Measurements from ENCODE around the gene ZNF22. TPM values are rescaled to one million over a fixed set of nuclear protein-coding genes. Genes with fewer than 3 reads are reported as not detected.
"Not testable (repeated sequence)": the region's sequence is repeated elsewhere in the genome, so short reads cannot be mapped to it uniquely, and the experiment has no call there.

Gene ZNF22
- total RNA-seq, 1 experiment from 2014 or later, result 14.6 TPM

DNA sequence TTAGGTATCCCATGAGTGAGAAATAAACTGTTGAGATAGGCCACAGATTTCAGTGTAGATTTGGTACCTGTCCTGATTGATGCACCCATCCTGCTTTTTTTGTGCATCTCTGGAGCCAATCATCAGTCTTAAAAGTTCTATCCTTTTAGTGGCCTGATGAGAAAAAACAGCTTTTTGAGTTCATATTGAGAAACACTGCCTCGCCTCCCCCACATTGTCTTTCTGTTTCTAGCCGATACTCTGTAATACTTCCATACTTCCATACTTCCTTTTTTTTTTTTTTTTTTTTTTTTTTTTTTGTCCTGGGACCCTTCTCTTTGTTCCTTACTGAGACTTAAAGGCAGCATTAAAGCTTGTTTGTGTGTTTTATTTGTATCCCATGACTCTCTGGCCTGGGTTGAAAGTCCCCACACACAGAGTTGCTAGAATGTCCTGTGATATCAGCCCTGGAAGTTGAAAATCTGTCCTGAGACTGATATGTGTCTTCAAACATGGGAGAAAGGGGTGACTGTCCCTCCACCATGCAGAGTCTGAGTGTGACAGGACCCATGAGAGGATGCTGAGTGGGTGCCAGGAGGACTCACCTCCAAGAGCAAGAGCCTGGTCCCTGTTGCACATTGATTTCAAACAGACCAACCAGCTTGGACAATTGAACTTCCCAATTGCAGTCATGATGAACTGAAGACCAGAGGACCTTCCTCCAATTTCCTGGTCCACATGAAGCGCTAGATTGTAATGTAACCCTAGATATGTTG lies 5.7 kb downstream of the ZNF22 start:
- ChIA-PET POLR2A (no interaction called here), CTCF (interaction anchor here (0.7 kb wide), 1 partner anchor 802 kb away, joined by 3 read pairs; no protein-coding TSS in a partner anchor)
- no peaks in the 10 kb centered on the region for H3K27me3 ChIP-seq (ENCODE audit: control insufficient read depth, insufficient read depth, low read length)
- no peak for DNase-seq (ENCODE audit: low read depth, low spot score)
- peaks cover 5% of the 10 kb centered on the region; the same call in 1 of the 2 replicates for H3K4me1 ChIP-seq (ENCODE audit: control insufficient read depth, insufficient read depth, low read length)
- TF ChIP-seq POLR2AphosphoS5 (IDR thresholded peaks at IDR 0.05; ENCODE audit: low read depth, low read length) (no peak), TCF7L2 (IDR thresholded peaks at IDR 0.05; ENCODE audit: low read depth, low read length) (no peak)
- no peak for ATAC-seq
- H3K4me3 ChIP-seq (ENCODE audit: low read depth in 2 of 2, low read length in 2 of 2), result no peak overlapping the region
- H3K9me3 ChIP-seq (ENCODE audit: control insufficient read depth, insufficient read depth, low read depth, low read length), result peaks cover 27% of the 10 kb centered on the region; the same call in 1 of the 2 replicates
- no peak overlapping the region for H3K27ac ChIP-seq (ENCODE audit: low read length)
- in situ Hi-C loops (cut with HindIII; ENCODE audit: low pct_unique_long_range_greater_than_20kb, low sequenced_read_pairs), result no loop called here
- no peaks in the 10 kb centered on the region; the same call in 1 of the 2 replicates for H3K36me3 ChIP-seq (ENCODE audit: control insufficient read depth, insufficient read depth, low read length)
- intact Hi-C loops (cut with micrococcal nuclease; ENCODE audit: unreplicated experiment), result loop anchor here (5.0 to 10.0 kb wide), 3 partner anchors 74 to 448 kb away; no protein-coding TSS in a partner anchor
- no TSS peak for BruUV-seq (replicated peaks)

DNA sequence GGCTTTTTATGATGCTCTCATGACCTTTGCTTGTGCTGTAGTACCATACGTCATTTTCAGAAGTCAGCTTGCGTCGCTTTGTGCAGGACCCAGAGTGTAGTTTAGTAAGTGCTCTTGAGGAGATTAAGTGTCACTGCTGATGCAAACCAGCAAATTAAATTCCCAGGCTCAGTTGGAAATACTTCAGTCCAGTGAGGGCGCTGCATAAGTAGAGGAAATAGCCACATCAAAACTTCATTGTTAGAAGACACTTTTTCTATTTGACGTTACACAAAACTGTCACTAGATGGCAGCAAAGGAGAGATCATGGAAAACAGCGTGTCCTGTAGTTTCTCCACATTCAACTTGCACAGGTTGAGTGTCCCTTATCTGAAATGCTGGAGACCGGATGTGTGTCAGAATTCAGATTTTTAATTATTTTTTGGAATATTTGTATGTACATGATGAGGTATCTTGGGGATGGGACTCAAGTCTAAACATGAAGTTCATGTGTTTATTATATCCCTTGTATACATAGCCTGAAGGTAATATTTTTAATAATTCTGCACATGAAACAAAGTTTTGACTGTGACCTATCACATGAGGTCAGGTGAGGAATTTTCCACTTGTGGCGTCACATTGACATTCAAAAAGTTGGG lies 7.9 kb downstream of the ZNF22 start:
- Histone ChIP-seq H3K9me3 (ENCODE audit: control insufficient read depth, insufficient read depth, low read depth, low read length) (peaks cover 8% of the 10 kb centered on the region; the same call in 1 of the 2 replicates), H3K36me3 (ENCODE audit: control insufficient read depth, insufficient read depth, low read length) (no peaks in the 10 kb centered on the region; the same call in 1 of the 2 replicates), H3K4me1 (ENCODE audit: control insufficient read depth, insufficient read depth, low read length) (no peaks in the 10 kb centered on the region), H3K4me3 (ENCODE audit: low read depth in 2 of 2, low read length in 2 of 2) (no peak overlapping the region), H3K27me3 (ENCODE audit: control insufficient read depth, insufficient read depth, low read length) (no peaks in the 10 kb centered on the region), H3K27ac (ENCODE audit: low read length) (no peak overlapping the region)
- TF ChIP-seq, protein P1, sequence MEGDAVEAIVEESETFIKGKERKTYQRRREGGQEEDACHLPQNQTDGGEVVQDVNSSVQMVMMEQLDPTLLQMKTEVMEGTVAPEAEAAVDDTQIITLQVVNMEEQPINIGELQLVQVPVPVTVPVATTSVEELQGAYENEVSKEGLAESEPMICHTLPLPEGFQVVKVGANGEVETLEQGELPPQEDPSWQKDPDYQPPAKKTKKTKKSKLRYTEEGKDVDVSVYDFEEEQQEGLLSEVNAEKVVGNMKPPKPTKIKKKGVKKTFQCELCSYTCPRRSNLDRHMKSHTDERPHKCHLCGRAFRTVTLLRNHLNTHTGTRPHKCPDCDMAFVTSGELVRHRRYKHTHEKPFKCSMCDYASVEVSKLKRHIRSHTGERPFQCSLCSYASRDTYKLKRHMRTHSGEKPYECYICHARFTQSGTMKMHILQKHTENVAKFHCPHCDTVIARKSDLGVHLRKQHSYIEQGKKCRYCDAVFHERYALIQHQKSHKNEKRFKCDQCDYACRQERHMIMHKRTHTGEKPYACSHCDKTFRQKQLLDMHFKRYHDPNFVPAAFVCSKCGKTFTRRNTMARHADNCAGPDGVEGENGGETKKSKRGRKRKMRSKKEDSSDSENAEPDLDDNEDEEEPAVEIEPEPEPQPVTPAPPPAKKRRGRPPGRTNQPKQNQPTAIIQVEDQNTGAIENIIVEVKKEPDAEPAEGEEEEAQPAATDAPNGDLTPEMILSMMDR (IDR thresholded peaks at IDR 0.05), result peak; percentile 89
- no peak for TF ChIP-seq POLR2AphosphoS5 (IDR thresholded peaks at IDR 0.05; ENCODE audit: low read depth, low read length)
- no TSS peak for BruUV-seq (replicated peaks)
- intact Hi-C loops (cut with micrococcal nuclease; ENCODE audit: unreplicated experiment), result loop anchor here (5.0 to 10.0 kb wide), 3 partner anchors 76 to 446 kb away; no protein-coding TSS in a partner anchor
- DNase-seq (ENCODE audit: low read depth, low spot score), result peak; percentile 82
- POLR2A ChIA-PET, result interaction anchor here (0.6 kb wide), 1 partner anchor 1035 kb away, joined by 8 read pairs; no protein-coding TSS in a partner anchor
- peak; percentile 95 for ATAC-seq
- CTCF ChIA-PET, result no interaction called here
- in situ Hi-C loops (cut with HindIII; ENCODE audit: low pct_unique_long_range_greater_than_20kb, low sequenced_read_pairs), result no loop called here

DNA sequence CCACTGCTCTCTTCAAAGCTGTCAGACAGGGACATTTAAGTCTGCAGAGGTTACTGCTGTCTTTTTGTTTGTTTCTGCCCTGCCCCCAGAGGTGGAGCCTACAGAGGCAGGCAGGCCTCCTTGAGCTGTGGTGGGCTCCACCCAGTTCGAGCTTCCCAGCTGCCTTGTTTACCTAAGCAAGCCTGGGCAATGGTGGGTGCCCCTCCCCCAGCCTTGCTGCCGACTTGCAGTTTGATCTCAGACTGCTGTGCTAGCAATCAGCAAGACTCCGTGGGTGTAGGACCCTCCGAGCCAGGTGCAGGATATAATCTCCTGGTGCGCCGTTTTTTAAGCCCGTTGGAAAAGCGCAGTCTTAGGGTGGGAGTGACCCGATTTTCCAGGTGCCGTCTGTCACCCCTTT lies 13.8 kb downstream of the ZNF22 start:
- H3K9me3 ChIP-seq (ENCODE audit: control insufficient read depth, insufficient read depth, low read depth, low read length); DNase-seq (ENCODE audit: low read depth, low spot score); CTCF ChIA-PET; H3K36me3 ChIP-seq (ENCODE audit: control insufficient read depth, insufficient read depth, low read length); BruUV-seq (replicated peaks); ATAC-seq; intact Hi-C loops (cut with micrococcal nuclease; ENCODE audit: unreplicated experiment); H3K27me3 ChIP-seq (ENCODE audit: control insufficient read depth, insufficient read depth, low read length); H3K27ac ChIP-seq (ENCODE audit: low read length); POLR2A ChIA-PET; in situ Hi-C loops (cut with HindIII; ENCODE audit: low pct_unique_long_range_greater_than_20kb, low sequenced_read_pairs); H3K4me3 ChIP-seq (ENCODE audit: low read depth in 2 of 2, low read length in 2 of 2); H3K4me1 ChIP-seq (ENCODE audit: control insufficient read depth, insufficient read depth, low read length): not testable (repeated sequence)

DNA sequence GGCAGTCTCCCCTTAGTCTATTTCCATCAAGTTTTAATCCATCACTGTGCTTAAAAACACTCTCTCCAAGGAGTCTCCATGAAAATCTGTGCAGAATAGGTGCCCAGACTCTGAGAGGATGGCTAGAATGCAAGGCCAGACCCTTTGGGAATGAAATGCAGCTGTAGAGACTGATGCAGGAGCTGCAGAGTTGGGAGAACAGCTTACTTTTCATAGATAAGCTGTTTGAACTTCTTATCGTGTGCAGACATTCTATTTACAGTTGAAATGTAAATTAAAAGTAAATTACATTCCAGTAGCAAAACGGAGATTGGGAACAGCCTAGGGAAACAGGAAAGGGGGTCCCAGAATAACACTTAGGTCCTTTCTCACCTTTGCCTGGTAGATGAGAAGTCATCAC lies 14.9 kb downstream of the ZNF22 start:
- intact Hi-C loops (cut with micrococcal nuclease; ENCODE audit: unreplicated experiment) (no loop called here), in situ Hi-C loops (cut with HindIII; ENCODE audit: low pct_unique_long_range_greater_than_20kb, low sequenced_read_pairs) (no loop called here)
- Histone ChIP-seq H3K36me3 (ENCODE audit: control insufficient read depth, insufficient read depth, low read length) (no peaks in the 10 kb centered on the region), H3K27ac (ENCODE audit: low read length) (no peak overlapping the region), H3K4me3 (ENCODE audit: low read depth in 2 of 2, low read length in 2 of 2) (no peak overlapping the region), H3K9me3 (ENCODE audit: control insufficient read depth, insufficient read depth, low read depth, low read length) (no peaks in the 10 kb centered on the region), H3K27me3 (ENCODE audit: control insufficient read depth, insufficient read depth, low read length) (peaks cover 6% of the 10 kb centered on the region), H3K4me1 (ENCODE audit: control insufficient read depth, insufficient read depth, low read length) (no peaks in the 10 kb centered on the region)
- no peak for DNase-seq (ENCODE audit: low read depth, low spot score)
- TF ChIP-seq TCF7L2 (IDR thresholded peaks at IDR 0.05; ENCODE audit: low read depth, low read length) (no peak), SIN3A (IDR thresholded peaks at IDR 0.05; ENCODE audit: borderline replicate concordance, insufficient read depth, low read depth, low read length) (no peak), POLR2AphosphoS5 (IDR thresholded peaks at IDR 0.05; ENCODE audit: low read depth, low read length) (no peak)
- TF ChIP-seq, protein P2, sequence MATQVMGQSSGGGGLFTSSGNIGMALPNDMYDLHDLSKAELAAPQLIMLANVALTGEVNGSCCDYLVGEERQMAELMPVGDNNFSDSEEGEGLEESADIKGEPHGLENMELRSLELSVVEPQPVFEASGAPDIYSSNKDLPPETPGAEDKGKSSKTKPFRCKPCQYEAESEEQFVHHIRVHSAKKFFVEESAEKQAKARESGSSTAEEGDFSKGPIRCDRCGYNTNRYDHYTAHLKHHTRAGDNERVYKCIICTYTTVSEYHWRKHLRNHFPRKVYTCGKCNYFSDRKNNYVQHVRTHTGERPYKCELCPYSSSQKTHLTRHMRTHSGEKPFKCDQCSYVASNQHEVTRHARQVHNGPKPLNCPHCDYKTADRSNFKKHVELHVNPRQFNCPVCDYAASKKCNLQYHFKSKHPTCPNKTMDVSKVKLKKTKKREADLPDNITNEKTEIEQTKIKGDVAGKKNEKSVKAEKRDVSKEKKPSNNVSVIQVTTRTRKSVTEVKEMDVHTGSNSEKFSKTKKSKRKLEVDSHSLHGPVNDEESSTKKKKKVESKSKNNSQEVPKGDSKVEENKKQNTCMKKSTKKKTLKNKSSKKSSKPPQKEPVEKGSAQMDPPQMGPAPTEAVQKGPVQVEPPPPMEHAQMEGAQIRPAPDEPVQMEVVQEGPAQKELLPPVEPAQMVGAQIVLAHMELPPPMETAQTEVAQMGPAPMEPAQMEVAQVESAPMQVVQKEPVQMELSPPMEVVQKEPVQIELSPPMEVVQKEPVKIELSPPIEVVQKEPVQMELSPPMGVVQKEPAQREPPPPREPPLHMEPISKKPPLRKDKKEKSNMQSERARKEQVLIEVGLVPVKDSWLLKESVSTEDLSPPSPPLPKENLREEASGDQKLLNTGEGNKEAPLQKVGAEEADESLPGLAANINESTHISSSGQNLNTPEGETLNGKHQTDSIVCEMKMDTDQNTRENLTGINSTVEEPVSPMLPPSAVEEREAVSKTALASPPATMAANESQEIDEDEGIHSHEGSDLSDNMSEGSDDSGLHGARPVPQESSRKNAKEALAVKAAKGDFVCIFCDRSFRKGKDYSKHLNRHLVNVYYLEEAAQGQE (IDR thresholded peaks at IDR 0.05; ENCODE audit: insufficient read depth in 1 of 2, low read depth in 2 of 2, low read length in 1 of 2), result no peak
- TF ChIP-seq, protein P1 (IDR thresholded peaks at IDR 0.05), result no peak
- CTCF ChIA-PET, result no interaction called here
- no TSS peak for BruUV-seq (replicated peaks)
- POLR2A ChIA-PET, result no interaction called here
- ATAC-seq, result no peak
